Epithelial cell of proximal tubule (primary cell): ENCODE measurements around the gene HAUS1. TPM values are rescaled to one million over a fixed set of nuclear protein-coding genes. Genes with fewer than 3 reads are reported as not detected.

ENCODE experiments used
- DNase-seq: peaks from one replicate; pipeline ENCODE4 v3.0.0-alpha.2; 2011; ENCODE audit warnings: low read depth
- H3K4me3 ChIP-seq: 2 replicates; pipeline ENCODE4 v1.5.1; 2011; ENCODE audit warnings: low read depth, mild to moderate bottlenecking, low read length
- total RNA-seq: library from RNA; depleted of rRNA; stranded (reverse); fragments of >200 nt; gene quantifications from 2 replicates; pipeline ENCODE4 v1.2.3, GENCODE V29; 2015
- TF ChIP-seq, protein P1 (sequence below): conservative IDR thresholded peaks from 2 replicates; pipeline ENCODE4 v1.5.1; 2012; ENCODE audit warnings: low read depth, mild to moderate bottlenecking, low read length

Gene HAUS1
- total RNA-seq, 1 donor from 2014 or later, result 123 TPM

DNA sequence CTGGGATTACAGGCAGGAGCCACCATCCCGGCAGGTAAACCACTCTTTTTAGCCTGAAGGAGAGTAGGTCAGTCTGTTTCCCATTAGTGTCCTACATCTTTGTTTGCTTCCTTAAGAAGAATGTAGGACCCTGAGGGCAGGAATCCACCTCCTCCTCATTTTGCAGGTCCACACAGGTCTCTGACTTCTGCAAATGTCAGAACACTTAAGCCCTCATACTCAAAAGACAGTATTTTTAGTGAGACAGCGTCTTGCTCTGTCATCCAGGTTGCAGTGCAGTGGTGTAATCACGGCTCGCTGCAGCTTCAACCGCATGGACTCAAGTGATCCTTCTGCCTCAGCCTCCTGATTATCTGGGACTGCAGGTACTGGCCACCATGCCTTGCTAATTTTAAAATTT, 41.4 kb upstream of the HAUS1 start:
- TF ChIP-seq, protein P1, sequence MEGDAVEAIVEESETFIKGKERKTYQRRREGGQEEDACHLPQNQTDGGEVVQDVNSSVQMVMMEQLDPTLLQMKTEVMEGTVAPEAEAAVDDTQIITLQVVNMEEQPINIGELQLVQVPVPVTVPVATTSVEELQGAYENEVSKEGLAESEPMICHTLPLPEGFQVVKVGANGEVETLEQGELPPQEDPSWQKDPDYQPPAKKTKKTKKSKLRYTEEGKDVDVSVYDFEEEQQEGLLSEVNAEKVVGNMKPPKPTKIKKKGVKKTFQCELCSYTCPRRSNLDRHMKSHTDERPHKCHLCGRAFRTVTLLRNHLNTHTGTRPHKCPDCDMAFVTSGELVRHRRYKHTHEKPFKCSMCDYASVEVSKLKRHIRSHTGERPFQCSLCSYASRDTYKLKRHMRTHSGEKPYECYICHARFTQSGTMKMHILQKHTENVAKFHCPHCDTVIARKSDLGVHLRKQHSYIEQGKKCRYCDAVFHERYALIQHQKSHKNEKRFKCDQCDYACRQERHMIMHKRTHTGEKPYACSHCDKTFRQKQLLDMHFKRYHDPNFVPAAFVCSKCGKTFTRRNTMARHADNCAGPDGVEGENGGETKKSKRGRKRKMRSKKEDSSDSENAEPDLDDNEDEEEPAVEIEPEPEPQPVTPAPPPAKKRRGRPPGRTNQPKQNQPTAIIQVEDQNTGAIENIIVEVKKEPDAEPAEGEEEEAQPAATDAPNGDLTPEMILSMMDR, result no peak
- no peak overlapping the region for H3K4me3 ChIP-seq
- DNase-seq, result no peak

DNA sequence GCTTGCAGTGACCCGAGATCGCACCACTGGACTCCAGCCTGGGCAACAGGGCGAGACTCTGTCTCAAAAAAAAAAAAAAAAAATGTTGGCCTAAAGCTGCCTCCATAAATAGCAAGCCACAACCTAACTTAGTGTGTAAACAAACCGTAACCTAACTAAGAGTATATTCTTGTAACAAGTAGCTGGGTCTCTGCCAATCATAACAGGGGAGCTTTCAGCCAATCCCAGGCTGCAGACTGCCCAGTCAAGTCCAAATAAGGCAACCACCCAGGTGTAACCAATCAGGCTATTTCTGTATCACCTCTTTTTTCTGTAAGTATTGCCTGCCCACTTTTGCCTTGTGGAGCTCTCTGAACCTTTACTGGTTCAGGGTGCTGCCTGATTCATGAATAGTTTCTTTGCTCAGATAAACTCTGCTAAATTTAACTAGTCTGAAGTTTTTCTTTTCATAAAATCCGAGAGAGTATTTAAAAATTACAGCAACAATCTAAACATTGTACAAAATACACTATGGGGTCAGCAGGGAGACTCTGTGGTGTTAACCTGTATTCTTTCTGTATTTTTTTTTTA, 36.7 kb upstream of the HAUS1 start:
- no peak for DNase-seq
- H3K4me3 ChIP-seq, result no peak overlapping the region
- TF ChIP-seq, protein P1, result no peak

DNA sequence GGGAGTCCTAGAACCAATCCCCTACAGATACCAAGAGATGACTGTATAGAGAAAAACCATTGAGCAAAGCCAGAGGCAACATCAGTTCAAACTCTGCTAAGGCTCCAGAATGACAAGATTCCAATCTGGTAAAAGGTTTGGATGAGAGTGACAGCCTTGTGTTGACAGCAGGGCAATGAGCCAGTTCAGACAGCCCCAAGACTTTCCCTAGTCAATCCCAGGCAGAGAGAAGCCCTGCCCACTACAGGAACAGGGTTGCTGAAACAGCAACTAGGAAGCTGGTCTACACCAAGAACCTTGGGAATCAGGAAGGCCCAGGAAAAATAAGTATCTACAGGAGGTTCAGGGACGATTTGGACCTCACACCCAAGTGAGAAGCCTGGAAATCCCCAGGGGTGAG, 35.4 kb upstream of the HAUS1 start:
- H3K4me3 ChIP-seq, result no peak overlapping the region
- TF ChIP-seq, protein P1, result no peak
- DNase-seq, result no peak

DNA sequence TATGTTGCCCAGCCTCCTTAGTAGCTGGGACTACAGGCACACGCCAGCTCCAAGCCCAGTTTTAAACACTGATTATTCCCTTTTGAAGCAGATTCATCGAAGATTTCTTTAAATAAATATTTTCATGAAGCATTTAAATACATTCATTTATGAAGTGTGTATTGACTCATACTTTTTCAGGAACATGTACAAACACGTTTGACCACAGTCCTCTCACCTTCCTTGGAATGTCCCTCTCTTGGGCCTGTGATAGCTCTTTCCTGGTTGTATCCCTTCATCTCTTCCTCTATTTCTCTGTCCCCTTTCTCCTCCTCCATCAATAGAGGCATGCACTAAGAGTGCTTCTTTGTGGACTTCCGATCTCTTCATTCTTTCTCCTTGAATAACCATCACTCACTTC, 34.7 kb upstream of the HAUS1 start:
- TF ChIP-seq, protein P1, result no peak
- no peak overlapping the region for H3K4me3 ChIP-seq
- DNase-seq, result no peak

DNA sequence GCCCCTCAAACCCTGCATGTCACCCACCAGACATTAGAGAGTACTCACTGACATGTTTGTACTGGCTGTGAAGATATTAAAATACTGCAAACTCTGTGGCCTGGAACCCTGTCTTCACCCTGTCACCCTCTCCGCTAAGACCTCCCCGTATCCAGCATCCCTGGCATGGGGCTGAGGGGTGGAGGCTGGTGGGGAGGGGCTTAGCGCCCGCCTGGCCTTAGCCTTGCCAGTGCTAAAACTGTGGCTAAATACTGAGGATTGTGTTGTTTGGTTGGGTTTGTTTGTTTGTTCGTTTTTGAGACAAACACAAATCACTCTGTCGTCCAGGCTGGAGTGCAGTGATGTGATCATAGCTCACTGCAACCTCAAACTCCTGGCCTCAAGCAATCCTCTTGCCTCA, 34.0 kb upstream of the HAUS1 start:
- H3K4me3 ChIP-seq, result no peak overlapping the region
- no peak for DNase-seq
- TF ChIP-seq, protein P1, result no peak

DNA sequence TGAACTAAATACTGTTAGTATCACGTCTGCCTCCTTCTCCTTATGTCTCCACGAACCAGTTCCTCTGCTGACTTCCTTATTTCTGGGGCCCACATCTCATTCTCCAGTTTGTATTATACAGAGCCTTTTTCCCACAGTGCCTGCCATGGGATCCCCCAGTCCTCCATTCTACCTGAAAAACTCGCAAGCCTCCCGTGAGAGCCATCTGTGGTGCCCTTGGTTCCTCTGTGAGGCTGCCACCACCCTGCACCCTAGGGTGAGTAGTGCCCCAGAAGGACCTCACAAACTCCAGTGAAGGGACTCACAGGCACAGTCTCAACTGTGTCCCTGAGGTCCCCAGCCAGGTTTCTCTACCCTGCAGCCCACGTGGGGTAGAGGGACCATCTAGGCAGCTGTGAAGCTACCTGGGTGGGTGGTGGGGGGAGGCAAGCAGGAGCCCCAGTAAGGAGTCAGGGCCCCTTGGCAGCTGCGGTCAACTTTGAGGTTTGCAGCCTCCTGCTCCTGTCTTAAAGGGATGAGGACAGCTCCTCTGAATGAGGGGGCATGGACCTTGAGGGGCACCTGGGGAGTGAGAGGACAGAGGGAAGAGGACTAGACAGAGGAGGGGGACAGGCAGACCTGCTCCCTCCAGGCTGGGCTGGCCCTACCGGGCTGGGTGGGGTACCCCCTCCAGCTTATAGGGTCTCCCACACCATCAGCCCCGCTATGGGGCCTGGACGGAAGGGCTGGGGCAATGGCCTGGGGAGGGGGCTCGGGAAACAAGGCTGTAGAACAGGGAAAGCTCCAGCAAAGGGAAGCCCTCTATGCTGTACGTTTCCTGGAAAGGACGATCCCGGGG, 33.2 kb upstream of the HAUS1 start:
- TF ChIP-seq, protein P1, result no peak
- DNase-seq, result no peak
- H3K4me3 ChIP-seq, result peak overlapping the region; percentile 89
